Heart right ventricle (tissue), 16 donors: ENCODE data around the gene NOXA1. TPM values are rescaled to one million over a fixed set of nuclear protein-coding genes. Genes with fewer than 3 reads are reported as not detected.
A peak's percentile ranks its signal among the peaks of the same experiment; 100 is the strongest.

Experiments used
- ATAC-seq, 8 donors: fragments of 200-7000 bp; cut with Tn5 transposase; one replicate each; pipeline ENCODE4 v1.9.1; 2020; ENCODE audit warnings: mild to moderate bottlenecking in 8 of 8, moderate library complexity in 8 of 8, moderate number of reproducible peaks in 1 of 8
- DNase-seq, 2 donors: peaks; one replicate each; pipeline ENCODE4 v3.0.0-alpha.2; 2020
- H3K27ac ChIP-seq, 10 donors: fragments of 200-600 bp; sonication (generic) in 2 of 10; one replicate each; pipeline versions ENCODE4 v1.5.0 to v1.8.0; 2020 to 2022; ENCODE audit warnings: mild to moderate bottlenecking in 3 of 10
- H3K27me3 ChIP-seq, 7 donors: fragments of 200-600 bp; one replicate each; pipeline ENCODE4 v1.8.0; 2021 to 2022; ENCODE audit warnings: mild to moderate bottlenecking in 2 of 7
- H3K36me3 ChIP-seq, 9 donors: fragments of 200-600 bp; sonication (generic) in 1 of 9; one replicate each; pipeline versions ENCODE4 v1.5.0 to v1.8.0; 2020 to 2022; ENCODE audit warnings: mild to moderate bottlenecking in 2 of 9
- H3K4me1 ChIP-seq, 9 donors: fragments of 200-600 bp; sonication (generic) in 1 of 9; one replicate each; pipeline versions ENCODE4 v1.5.0 to v1.8.0; 2020 to 2022; ENCODE audit warnings: mild to moderate bottlenecking in 4 of 9
- H3K4me3 ChIP-seq, 10 donors: fragments of 200-600 bp; sonication (generic) in 2 of 10; one replicate each; pipeline versions ENCODE4 v1.5.0 to v1.8.0; 2020 to 2022; ENCODE audit warnings: mild to moderate bottlenecking in 7 of 10, moderate library complexity in 2 of 10
- H3K9me3 ChIP-seq, 11 donors: fragments of 200-600 bp in 10 of 11; sonication (generic) in 2 of 11; one replicate each; pipeline versions ENCODE4 v1.5.0 to v1.8.0; 2013 to 2022; ENCODE audit warnings: mild to moderate bottlenecking in 2 of 11, control low read depth in 1 of 11, moderate library complexity in 1 of 11
- CTCF ChIP-seq, 9 donors: fragments of 200-600 bp; sonication (generic) in 2 of 9; IDR thresholded peaks; one replicate each; pipeline versions ENCODE4 v1.5.0 to v1.8.0; 2021 to 2022; ENCODE audit warnings: antibody characterized with exemption in 9 of 9, mild to moderate bottlenecking in 5 of 9, moderate library complexity in 1 of 9
- WGBS, 2 donors: extraction: QIAGEN DNeasy Blood & Tissue Kit; methylation state at CpG; one replicate each; pipeline ENCODE4 v1.1.7; 2013; ENCODE audit warnings: inconsistent platforms in 1 of 2; 5-methylcytosine and 5-hydroxymethylcytosine counted together
- intact Hi-C, 10 donors: fragments of 100-400 bp; cut with DNase I; formaldehyde crosslinking; loops; one replicate each; pipeline versions ENCODE4 v1.11.1 to v1.14.2; 2022
- polyA plus RNA-seq, 2 donors: library from polyadenylated mRNA; stranded (reverse); fragments of 200-250 nt; gene quantifications; one replicate each; pipeline ENCODE4 v1.2.3, GENCODE V29; 2013
- total RNA-seq, 10 donors: library from RNA; stranded (reverse); fragmentation: NEBNext Ultra II Directional in 3 of 10; extraction: Animal tissue kit (Norgen Biotek cat#: 25700) in 3 of 10; gene quantifications; one replicate each; pipeline versions ENCODE4 v1.2.1 to v1.2.4, GENCODE V29; 2021 to 2023
- donor health status: Arrhythmogenic right ventricular cardiomyopathy.
- donor health status: ischemic (EF 13 %, LVEDD 7.1; RV severe dilation, severe dysfunction).
- donor health status: healthy with polysubstance abuse.
- donor health status: DM: no; HTN: yes; CAD: no.
- donor health status: DM: no; HTN: no; CAD: no.
- donor health status: ischemic (EF 25% LVEDD 6.9; RV normal size, moderate dysfunction).
- donor health status: ischemic (EF 25% LVEDD 5.7; RV mildly dilated, moderate dysfunction).
- donor health status: healthy.
- donor health status: DM: yes; HTN: yes; CAD: no.
- donor health status: Ischemic cardiomyopathy.
- donor health status: ischemic (EF 35%, LVEDD 5.7; RV mildly dilated, moderate dysfunction).
- donor health status: nonischemic (EF 11% LVEDD 7.7; RV severe dilation, severe dysfunction).
- donor health status: DM: yes; HTN: yes; CAD: no.
- donor health status: PGD.
- donor health status: ischemic (EF 29% LVEDD 5.4; RV normal size, mild dysfunction).
- donor health status: nonischemic (EF 23%, LVEDD 6.1; RV moderate dilation, normal function).

NOXA1 gene
- total and polyA plus RNA-seq, 12 donors: 0.62 to 10.6 (median 3.0) TPM

DNA sequence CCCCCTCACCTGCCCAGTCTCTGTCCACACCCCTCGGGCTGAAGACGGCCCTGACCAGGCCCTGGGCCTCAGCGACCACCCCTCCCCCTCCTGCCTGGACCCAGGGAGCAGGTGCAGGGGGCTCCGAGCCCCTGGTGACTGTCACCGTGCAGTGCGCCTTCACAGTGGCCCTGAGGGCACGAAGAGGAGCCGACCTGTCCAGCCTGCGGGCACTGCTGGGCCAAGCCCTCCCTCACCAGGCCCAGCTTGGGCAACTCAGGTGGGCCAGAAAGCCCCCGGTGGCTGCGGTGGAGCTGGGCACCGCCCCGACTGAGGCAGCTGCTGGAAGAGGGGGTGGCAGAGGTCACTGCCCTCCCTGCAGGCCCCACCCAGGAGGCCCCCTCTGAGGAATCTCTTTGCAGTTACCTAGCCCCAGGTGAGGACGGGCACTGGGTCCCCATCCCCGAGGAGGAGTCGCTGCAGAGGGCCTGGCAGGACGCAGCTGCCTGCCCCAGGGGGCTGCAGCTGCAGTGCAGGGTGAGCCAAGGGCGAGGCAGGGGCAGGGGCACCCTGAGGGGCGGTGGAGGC, 10.2 kb downstream of the NOXA1 start:
- no peak overlapping the region for H3K27ac ChIP-seq
- intact Hi-C loops: loop anchor here in 1 of 10 donors (10.0 kb wide), 1 partner anchor 91 kb away; no protein-coding TSS in a partner anchor
- peak in 1 of 2 donors; percentile 12 for DNase-seq
- H3K4me3 ChIP-seq: no peak overlapping the region
- no peaks in the 10 kb centered on the region for H3K27me3 ChIP-seq
- peaks cover 0 to 5% (median 0%) of the 10 kb centered on the region in 9 donors for H3K4me1 ChIP-seq
- no peak for ATAC-seq
- TF ChIP-seq CTCF (IDR thresholded peaks at IDR 0.05): no peak
- no peaks in the 10 kb centered on the region for H3K9me3 ChIP-seq
- 86% methylated on average over 19 of the region's 19 CpGs for WGBS, 2 donors
- H3K36me3 ChIP-seq: no peaks in the 10 kb centered on the region

GRCh38 chr9:137433916-137434431, 10.8 kb downstream of the NOXA1 start:
- Histone ChIP-seq H3K4me3 (no peak overlapping the region), H3K4me1 (peaks cover 0 to 5% (median 0%) of the 10 kb centered on the region in 9 donors), H3K27me3 (peaks cover 0 to 5% (median 0%) of the 10 kb centered on the region in 7 donors), H3K36me3 (no peaks in the 10 kb centered on the region), H3K27ac (no peak overlapping the region), H3K9me3 (no peaks in the 10 kb centered on the region)
- WGBS, 2 donors: 88 to 91% methylated on average over 26 of the region's 26 CpGs
- ATAC-seq (no peak), DNase-seq (peak in 1 of 2 donors; percentile 8)
- intact Hi-C loops: loop anchor here in 1 of 10 donors (10.0 kb wide), 1 partner anchor 91 kb away; no protein-coding TSS in a partner anchor
- no peak for TF ChIP-seq CTCF (IDR thresholded peaks at IDR 0.05)

DNA sequence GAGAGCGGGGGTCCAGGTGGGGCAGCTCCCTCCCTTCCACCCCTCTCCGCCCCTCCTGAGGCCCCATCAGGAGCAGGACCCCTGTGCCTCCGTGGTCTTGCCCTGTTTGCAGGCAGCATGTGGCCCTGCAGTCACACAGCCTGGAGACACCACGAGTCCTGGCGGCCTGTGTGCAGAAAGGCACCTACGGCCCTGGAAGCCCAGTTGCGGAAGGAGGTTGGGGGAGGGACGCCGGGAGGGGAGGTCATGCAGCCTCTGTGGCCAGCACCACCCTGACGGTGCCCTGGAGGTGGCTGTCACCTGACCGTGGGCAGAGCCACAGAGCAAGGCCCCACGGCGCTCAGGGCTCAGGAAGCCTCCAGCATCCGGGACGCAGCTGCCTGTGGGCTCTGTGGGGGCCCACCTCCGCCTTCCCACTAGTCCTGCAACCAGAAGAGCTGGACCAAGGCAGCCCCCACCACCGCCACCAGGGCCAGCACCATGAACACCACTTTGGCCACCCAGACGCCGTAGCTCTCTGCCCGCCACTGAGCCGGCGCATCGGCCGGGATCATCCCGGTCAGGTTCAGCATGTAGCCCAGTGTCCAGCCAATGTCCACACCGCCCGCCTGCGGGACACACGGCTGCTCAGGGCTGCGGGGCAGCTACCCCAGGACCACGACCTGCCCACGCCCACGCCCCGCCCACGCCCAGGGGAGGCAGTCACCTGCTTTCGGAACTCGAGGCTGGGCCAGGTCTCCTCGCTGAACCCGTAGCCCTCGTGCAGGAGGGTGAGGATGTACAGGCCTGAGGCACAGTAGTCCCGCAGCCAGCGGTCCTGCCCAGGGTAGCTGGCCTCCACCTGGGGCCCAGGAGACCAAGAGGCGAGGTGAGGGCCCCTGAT, 11.5 kb downstream of the NOXA1 start:
- peak in 1 of 8 donors; percentile 2 for ATAC-seq
- no peak for TF ChIP-seq CTCF (IDR thresholded peaks at IDR 0.05)
- intact Hi-C loops: loop anchor here in 2 of 10 donors (5.0 to 10.0 kb wide), 2 partner anchors 88 to 90 kb away; no protein-coding TSS in a partner anchor
- 86 to 90% methylated on average over 41 to 43 of the region's 43 CpGs for WGBS, 2 donors
- no peak for DNase-seq
- Histone ChIP-seq H3K36me3 (no peaks in the 10 kb centered on the region), H3K4me1 (peaks cover 0 to 5% (median 0%) of the 10 kb centered on the region in 9 donors), H3K27me3 (peaks cover 0 to 9% (median 0%) of the 10 kb centered on the region in 7 donors), H3K4me3 (no peak overlapping the region), H3K9me3 (no peaks in the 10 kb centered on the region), H3K27ac (no peak overlapping the region)

DNA sequence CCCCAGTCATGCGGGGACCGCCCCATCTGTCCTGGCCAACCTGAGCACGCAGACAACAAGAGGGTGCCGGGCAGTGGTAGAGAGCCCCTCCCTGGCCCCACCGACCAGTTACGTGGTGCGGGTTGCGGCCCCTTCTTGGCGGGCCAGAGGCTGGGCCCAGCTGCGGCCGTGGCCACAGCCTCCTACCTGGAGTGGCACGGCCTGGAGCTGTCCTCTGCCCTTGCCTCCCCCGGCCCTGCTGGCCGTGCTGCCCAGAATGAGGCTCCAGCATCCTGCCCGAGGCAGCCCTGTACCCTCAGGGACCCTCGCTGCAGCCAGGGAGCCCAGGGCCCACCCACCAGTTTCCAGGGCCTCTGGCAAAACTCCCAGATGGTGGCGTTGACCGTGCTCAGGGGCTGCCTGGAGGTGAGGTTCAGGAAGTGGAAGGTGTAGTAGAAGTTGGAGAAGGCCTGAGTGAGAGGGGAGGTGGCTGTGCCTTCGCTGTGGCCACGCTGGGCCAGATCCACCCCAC, 12.2 kb downstream of the NOXA1 start:
- DNase-seq: no peak
- no peak for TF ChIP-seq CTCF (IDR thresholded peaks at IDR 0.05)
- Histone ChIP-seq H3K9me3 (no peaks in the 10 kb centered on the region), H3K27me3 (peaks cover 0 to 9% (median 0%) of the 10 kb centered on the region in 7 donors), H3K4me1 (peaks cover 0 to 5% (median 0%) of the 10 kb centered on the region in 9 donors), H3K36me3 (no peaks in the 10 kb centered on the region), H3K27ac (no peak overlapping the region), H3K4me3 (no peak overlapping the region)
- no peak for ATAC-seq
- intact Hi-C loops: loop anchor here in 2 of 10 donors (5.0 to 10.0 kb wide), 2 partner anchors 87 to 89 kb away; no protein-coding TSS in a partner anchor
- WGBS, 2 donors: 80 to 85% methylated on average over 17 to 20 of the region's 20 CpGs
